Astrocyte (in vitro differentiated cells and primary cell): ENCODE data around the gene TMEM62. TPM values are rescaled to one million over a fixed set of nuclear protein-coding genes. Genes with fewer than 3 reads are reported as not detected.
"Not testable (repeated sequence)": the region's sequence is repeated elsewhere in the genome, so short reads cannot be mapped to it uniquely, and the experiment has no call there.

ENCODE experiments used
- DNase-seq: peaks from one replicate; pipeline ENCODE4 v3.0.0-alpha.2; 2010; ENCODE audit warnings: low read depth
- FAIRE-seq: peaks from 2 replicates; lab custom pipeline; 2011; peaks lifted over from hg19 to GRCh38; lab: Jason Lieb, UNC
- H2AFZ ChIP-seq: 2 replicates; pipeline ENCODE4 v1.6.0; 2012; ENCODE audit warnings: low read depth, low read length, inconsistent platforms
- H3K27ac ChIP-seq: 2 replicates; pipeline ENCODE4 v1.5.1; 2011; ENCODE audit warnings: low read depth, low read length, inconsistent platforms
- H3K27me3 ChIP-seq: 2 replicates; pipeline ENCODE4 v1.6.0; 2011; ENCODE audit warnings: low read length, inconsistent platforms; ENCODE audit not compliant: insufficient read depth
- H3K36me3 ChIP-seq: 2 replicates; pipeline ENCODE4 v1.5.1; 2011; ENCODE audit warnings: low read length, inconsistent platforms; ENCODE audit not compliant: insufficient read depth
- H3K4me1 ChIP-seq: 2 replicates; pipeline ENCODE4 v1.5.1; 2011; ENCODE audit warnings: low read length, inconsistent platforms; ENCODE audit not compliant: insufficient read depth
- H3K4me2 ChIP-seq: 2 replicates; pipeline ENCODE4 v1.6.0; 2012; ENCODE audit warnings: low read length, inconsistent platforms
- H3K4me3 ChIP-seq: 2 replicates; pipeline ENCODE4 v1.5.1; 2011; ENCODE audit warnings: low read depth, mild to moderate bottlenecking, low read length, inconsistent platforms; ENCODE audit not compliant: insufficient read depth
- H3K79me2 ChIP-seq: 2 replicates; pipeline ENCODE4 v1.6.0; 2012; ENCODE audit warnings: mild to moderate bottlenecking, low read length, inconsistent platforms; ENCODE audit not compliant: insufficient read depth
- H3K9ac ChIP-seq: 2 replicates; pipeline ENCODE4 v1.6.0; 2012; ENCODE audit warnings: mild to moderate bottlenecking, low read length, inconsistent platforms
- H3K9me3 ChIP-seq: 2 replicates; pipeline ENCODE4 v1.5.1; 2012; ENCODE audit warnings: low read depth, mild to moderate bottlenecking, low read length, inconsistent platforms; ENCODE audit not compliant: insufficient read depth
- H4K20me1 ChIP-seq: 2 replicates; pipeline ENCODE4 v1.6.0; 2012; ENCODE audit warnings: low read length, inconsistent platforms; ENCODE audit not compliant: insufficient read depth
- H3K27ac Mint-ChIP-seq: one replicate; pipeline ENCODE4 v1.8.0; 2021; ENCODE audit warnings: mild to moderate bottlenecking, mixed read lengths; ENCODE audit not compliant: unreplicated experiment
- H3K27me3 Mint-ChIP-seq: one replicate; pipeline ENCODE4 v1.8.0; 2021; ENCODE audit warnings: low read depth, mixed read lengths; ENCODE audit not compliant: unreplicated experiment
- H3K36me3 Mint-ChIP-seq: one replicate; pipeline ENCODE4 v1.8.0; 2021; ENCODE audit warnings: low read depth, mixed read lengths; ENCODE audit not compliant: unreplicated experiment
- H3K4me1 Mint-ChIP-seq: one replicate; pipeline ENCODE4 v1.8.0; 2021; ENCODE audit warnings: low read depth, mixed read lengths; ENCODE audit not compliant: unreplicated experiment
- H3K4me3 Mint-ChIP-seq: one replicate; pipeline ENCODE4 v1.8.0; 2021; ENCODE audit warnings: mild to moderate bottlenecking, moderate library complexity, mixed read lengths; ENCODE audit not compliant: unreplicated experiment
- H3K9me3 Mint-ChIP-seq: one replicate; pipeline ENCODE4 v1.8.0; 2021; ENCODE audit warnings: mild to moderate bottlenecking, mixed read lengths; ENCODE audit not compliant: unreplicated experiment
- EZH2 ChIP-seq: IDR thresholded peaks from 2 replicates; pipeline ENCODE4 v1.6.1; 2012; ENCODE audit warnings: mild to moderate bottlenecking, low read length, inconsistent platforms; ENCODE audit not compliant: insufficient read depth
- total RNA-seq: library from RNA; stranded (reverse); gene quantifications from 2 replicates; pipeline ENCODE4 v1.2.1, GENCODE V29; 2021
- TF ChIP-seq, protein P1 (sequence below): IDR thresholded peaks from 2 replicates; pipeline ENCODE4 v1.5.1; 2011; ENCODE audit warnings: low read depth, mild to moderate bottlenecking, inconsistent platforms, low read length, moderate library complexity; ENCODE audit not compliant: insufficient read depth

The TMEM62 gene
- total RNA-seq, 1 donor from 2014 or later: 15.2 TPM

GRCh38 chr15:43169888-43170287 lies 36.5 kb downstream of the TMEM62 start:
- Histone ChIP-seq H2AFZ (no peak overlapping the region), H3K9me3 (no peaks in the 10 kb centered on the region), H3K36me3 (no peaks in the 10 kb centered on the region), H3K4me1 (peaks cover 22% of the 10 kb centered on the region), H3K4me3 (no peak overlapping the region), H4K20me1 (no peaks in the 10 kb centered on the region), H3K27me3 (no peaks in the 10 kb centered on the region), H3K27ac (no peak overlapping the region), H3K4me2 (peak overlapping the region; percentile 50), H3K9ac (no peak overlapping the region), H3K79me2 (no peaks in the 10 kb centered on the region)
- H3K9me3 Mint-ChIP-seq: peaks cover 7% of the 10 kb centered on the region
- TF ChIP-seq, protein P1, sequence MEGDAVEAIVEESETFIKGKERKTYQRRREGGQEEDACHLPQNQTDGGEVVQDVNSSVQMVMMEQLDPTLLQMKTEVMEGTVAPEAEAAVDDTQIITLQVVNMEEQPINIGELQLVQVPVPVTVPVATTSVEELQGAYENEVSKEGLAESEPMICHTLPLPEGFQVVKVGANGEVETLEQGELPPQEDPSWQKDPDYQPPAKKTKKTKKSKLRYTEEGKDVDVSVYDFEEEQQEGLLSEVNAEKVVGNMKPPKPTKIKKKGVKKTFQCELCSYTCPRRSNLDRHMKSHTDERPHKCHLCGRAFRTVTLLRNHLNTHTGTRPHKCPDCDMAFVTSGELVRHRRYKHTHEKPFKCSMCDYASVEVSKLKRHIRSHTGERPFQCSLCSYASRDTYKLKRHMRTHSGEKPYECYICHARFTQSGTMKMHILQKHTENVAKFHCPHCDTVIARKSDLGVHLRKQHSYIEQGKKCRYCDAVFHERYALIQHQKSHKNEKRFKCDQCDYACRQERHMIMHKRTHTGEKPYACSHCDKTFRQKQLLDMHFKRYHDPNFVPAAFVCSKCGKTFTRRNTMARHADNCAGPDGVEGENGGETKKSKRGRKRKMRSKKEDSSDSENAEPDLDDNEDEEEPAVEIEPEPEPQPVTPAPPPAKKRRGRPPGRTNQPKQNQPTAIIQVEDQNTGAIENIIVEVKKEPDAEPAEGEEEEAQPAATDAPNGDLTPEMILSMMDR: no peak
- no peak for TF ChIP-seq EZH2
- FAIRE-seq (no peak), DNase-seq (peak; percentile 37)
- no peak overlapping the region for H3K27ac Mint-ChIP-seq
- H3K4me1 Mint-ChIP-seq: peaks cover 19% of the 10 kb centered on the region
- peaks cover 19% of the 10 kb centered on the region for H3K36me3 Mint-ChIP-seq
- H3K4me3 Mint-ChIP-seq: no peak overlapping the region
- no peaks in the 10 kb centered on the region for H3K27me3 Mint-ChIP-seq

DNA sequence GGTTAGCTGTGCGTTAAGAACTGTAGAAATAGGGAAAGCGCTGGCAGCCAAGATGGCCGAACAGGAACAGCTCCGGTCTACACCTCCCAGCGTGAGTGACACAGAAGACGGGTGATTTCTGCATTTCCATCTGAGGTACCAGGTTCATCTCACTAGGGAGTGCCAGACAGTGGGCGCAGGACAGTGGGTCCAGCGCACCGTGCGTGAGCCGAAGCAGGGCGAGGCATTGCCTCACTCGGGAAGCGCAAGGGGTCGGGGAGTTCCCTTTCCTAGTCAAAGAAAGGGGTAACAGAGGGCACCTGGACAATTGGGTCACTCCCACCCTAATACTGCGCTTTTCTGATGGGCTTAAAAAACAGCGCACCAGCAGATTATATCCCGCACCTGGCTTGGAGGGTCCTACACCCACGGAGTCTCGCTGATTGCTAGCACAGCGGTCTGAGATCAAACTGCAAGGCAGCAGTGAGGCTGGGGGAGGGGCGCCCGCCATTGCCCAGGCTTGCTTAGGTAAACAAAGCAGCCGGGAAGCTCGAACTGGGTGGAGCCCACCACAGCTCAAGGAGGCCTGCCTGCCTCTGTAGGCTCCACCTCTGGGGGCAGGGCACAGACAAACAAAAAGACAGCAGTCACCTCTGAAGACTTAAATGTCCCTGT lies 42.4 kb downstream of the TMEM62 start:
- H3K4me3 Mint-ChIP-seq, H3K36me3 ChIP-seq, H3K79me2 ChIP-seq, H3K9ac ChIP-seq, H3K27ac Mint-ChIP-seq, H3K4me3 ChIP-seq, H3K4me1 ChIP-seq, H3K27ac ChIP-seq, H3K27me3 Mint-ChIP-seq, H3K9me3 ChIP-seq, H2AFZ ChIP-seq, H3K4me1 Mint-ChIP-seq, H3K4me2 ChIP-seq, FAIRE-seq, DNase-seq, H3K27me3 ChIP-seq, H4K20me1 ChIP-seq: not testable (repeated sequence)
- Mint-ChIP-seq H3K36me3 (peaks cover 22% of the 10 kb centered on the region), H3K9me3 (peaks cover 12% of the 10 kb centered on the region)

GRCh38 chr15:43177147-43177546 lies 43.8 kb downstream of the TMEM62 start:
- H3K27ac Mint-ChIP-seq, H3K79me2 ChIP-seq, H3K4me3 Mint-ChIP-seq, H3K27ac ChIP-seq, H3K27me3 Mint-ChIP-seq, H2AFZ ChIP-seq, FAIRE-seq, H3K27me3 ChIP-seq, DNase-seq, H3K9ac ChIP-seq, H4K20me1 ChIP-seq, H3K36me3 ChIP-seq, H3K9me3 ChIP-seq, H3K4me2 ChIP-seq, H3K4me3 ChIP-seq, H3K4me1 ChIP-seq, H3K4me1 Mint-ChIP-seq: not testable (repeated sequence)
- Mint-ChIP-seq H3K36me3 (peaks cover 22% of the 10 kb centered on the region), H3K9me3 (peaks cover 12% of the 10 kb centered on the region)
